IPS DF 19.7 (cell line): ENCODE measurements around the gene TBX20.
"Not testable (repeated sequence)": the region's sequence is repeated elsewhere in the genome, so short reads cannot be mapped to it uniquely, and the experiment has no call there.

Experiments
- DNase-seq: peaks from one replicate; pipeline ENCODE4 v3.0.0-alpha.2; 2013; ENCODE audit warnings: low read depth, low spot score

Gene TBX20

GRCh38 chr7:35255443-35256255 lies 1.7 kb upstream of the TBX20 start:
- DNase-seq = no peak

- DNase-seq = no peak
Measured at GRCh38 chr7:35254496-35255442, 869 bp upstream of the TBX20 start.

GRCh38 chr7:35253460-35253709 lies 515 bp downstream of the TBX20 start:
- DNase-seq = no peak

GRCh38 chr7:35252612-35253459 lies 1.1 kb downstream of the TBX20 start:
- no peak for DNase-seq

GRCh38 chr7:35251606-35252310 lies 2.1 kb downstream of the TBX20 start:
- no peak for DNase-seq

GRCh38 chr7:35250941-35251340 lies 3.0 kb downstream of the TBX20 start:
- DNase-seq = no peak

GRCh38 chr7:35250452-35250851 lies 3.4 kb downstream of the TBX20 start:
- DNase-seq = no peak

GRCh38 chr7:35249537-35249907 lies 4.4 kb downstream of the TBX20 start:
- no peak for DNase-seq

- no peak for DNase-seq
Measured at GRCh38 chr7:35248576-35249536, 5.0 kb downstream of the TBX20 start.

- DNase-seq = no peak
Measured at GRCh38 chr7:35246819-35247218, 7.1 kb downstream of the TBX20 start.

- DNase-seq = no peak
Measured at GRCh38 chr7:35241884-35242283, 12.0 kb downstream of the TBX20 start.

GRCh38 chr7:35241436-35241835 lies 12.5 kb downstream of the TBX20 start:
- no peak for DNase-seq

- not testable (repeated sequence) for DNase-seq
Measured at GRCh38 chr7:35241008-35241407, 12.9 kb downstream of the TBX20 start.

- not testable (repeated sequence) for DNase-seq
Measured at GRCh38 chr7:35238456-35238855, 15.4 kb downstream of the TBX20 start.

GRCh38 chr7:35232994-35233393 lies 20.9 kb downstream of the TBX20 start:
- no peak for DNase-seq

- not testable (repeated sequence) for DNase-seq
Measured at GRCh38 chr7:35231221-35231620, 22.7 kb downstream of the TBX20 start.

- not testable (repeated sequence) for DNase-seq
Measured at GRCh38 chr7:35229116-35229780, 24.7 kb downstream of the TBX20 start.

- DNase-seq = not testable (repeated sequence)
Measured at GRCh38 chr7:35228496-35229051, 25.3 kb downstream of the TBX20 start.

- DNase-seq = not testable (repeated sequence)
Measured at GRCh38 chr7:35227438-35227837, 26.5 kb downstream of the TBX20 start.
